ENCODE results near the gene TRIM15. TPM values are rescaled to one million over a fixed set of nuclear protein-coding genes. Genes with fewer than 3 reads are reported as not detected.
A peak's percentile ranks its signal among the peaks of the same experiment; 100 is the strongest.

Gene TRIM15
- total RNA-seq, 1 donor: not detected

DNA sequence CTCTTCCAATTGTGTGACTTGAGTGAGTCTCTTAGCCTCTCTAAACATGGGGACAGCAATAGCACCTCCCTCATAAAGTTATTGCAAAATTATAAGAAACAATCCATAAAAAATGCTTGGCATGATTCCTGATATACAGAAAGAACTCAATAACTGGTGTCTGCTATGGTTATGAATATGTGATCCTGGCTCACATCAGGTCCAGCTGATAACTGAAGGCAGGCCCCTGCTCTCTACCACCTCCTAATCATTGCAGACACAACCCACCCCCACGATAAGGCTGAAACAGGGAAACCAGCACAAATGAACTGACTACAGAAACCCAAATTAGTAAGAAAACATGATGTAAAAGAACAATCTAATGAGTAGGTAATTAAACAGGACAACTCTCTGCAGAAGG lies 5.4 kb downstream of the TRIM15 start:
- no peaks in the 10 kb centered on the region for H3K9me3 ChIP-seq (ENCODE audit: low read depth, low read length)
- TF ChIP-seq, protein P1, sequence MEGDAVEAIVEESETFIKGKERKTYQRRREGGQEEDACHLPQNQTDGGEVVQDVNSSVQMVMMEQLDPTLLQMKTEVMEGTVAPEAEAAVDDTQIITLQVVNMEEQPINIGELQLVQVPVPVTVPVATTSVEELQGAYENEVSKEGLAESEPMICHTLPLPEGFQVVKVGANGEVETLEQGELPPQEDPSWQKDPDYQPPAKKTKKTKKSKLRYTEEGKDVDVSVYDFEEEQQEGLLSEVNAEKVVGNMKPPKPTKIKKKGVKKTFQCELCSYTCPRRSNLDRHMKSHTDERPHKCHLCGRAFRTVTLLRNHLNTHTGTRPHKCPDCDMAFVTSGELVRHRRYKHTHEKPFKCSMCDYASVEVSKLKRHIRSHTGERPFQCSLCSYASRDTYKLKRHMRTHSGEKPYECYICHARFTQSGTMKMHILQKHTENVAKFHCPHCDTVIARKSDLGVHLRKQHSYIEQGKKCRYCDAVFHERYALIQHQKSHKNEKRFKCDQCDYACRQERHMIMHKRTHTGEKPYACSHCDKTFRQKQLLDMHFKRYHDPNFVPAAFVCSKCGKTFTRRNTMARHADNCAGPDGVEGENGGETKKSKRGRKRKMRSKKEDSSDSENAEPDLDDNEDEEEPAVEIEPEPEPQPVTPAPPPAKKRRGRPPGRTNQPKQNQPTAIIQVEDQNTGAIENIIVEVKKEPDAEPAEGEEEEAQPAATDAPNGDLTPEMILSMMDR (IDR thresholded peaks at IDR 0.05; ENCODE audit: extremely low read depth, low read depth, low read length): no peak
- H3K27me3 ChIP-seq (ENCODE audit: insufficient read depth, low read length): peaks cover 74% of the 10 kb centered on the region

DNA sequence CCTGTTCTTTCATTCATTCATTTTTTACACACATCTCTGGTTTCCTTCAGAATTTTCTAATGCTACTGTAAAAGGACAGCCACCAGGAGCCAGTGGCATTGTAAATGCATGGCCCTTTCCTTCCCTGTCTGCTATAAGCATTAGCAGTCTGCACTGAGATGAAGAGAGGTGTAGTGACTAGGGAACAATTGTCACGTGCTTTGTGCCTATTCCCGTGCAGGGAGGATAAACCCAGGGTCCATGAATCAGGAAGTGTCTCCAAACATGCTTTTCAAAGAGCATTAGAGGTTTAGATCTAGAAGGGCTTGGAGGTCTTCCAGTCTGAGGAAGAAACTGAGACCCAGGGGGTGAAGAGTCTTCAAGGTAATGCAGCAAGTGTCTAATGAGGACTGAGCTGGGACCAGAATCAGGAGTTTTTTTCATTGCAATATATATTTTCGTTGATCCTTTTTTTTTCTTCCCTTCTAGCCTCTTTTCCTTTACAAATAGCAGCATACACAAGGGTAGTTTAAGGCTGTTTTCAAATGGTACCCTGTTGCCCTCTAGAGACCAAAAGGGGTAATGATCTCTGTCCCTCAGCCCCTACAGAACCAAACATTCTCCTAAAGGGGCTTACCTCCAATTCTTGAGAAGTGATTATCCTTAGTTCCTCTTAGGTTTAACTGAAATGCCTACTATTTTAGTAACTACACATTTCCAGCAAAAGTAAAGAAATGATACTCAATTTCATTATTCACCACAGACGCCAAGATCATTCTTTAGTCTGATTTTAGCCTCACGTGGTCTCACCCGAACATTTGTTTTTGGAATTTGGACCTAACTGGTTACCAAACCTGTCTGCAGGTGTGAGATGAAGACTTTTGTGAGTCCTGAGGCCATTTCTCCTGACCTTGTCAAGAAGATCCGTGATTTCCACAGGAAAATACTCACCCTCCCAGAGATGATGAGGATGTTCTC lies 6.6 kb downstream of the TRIM15 start:
- peak; percentile 87 for DNase-seq (ENCODE audit: insufficient read length, low spot score, missing footprints)
- H3K4me1 ChIP-seq (ENCODE audit: insufficient read depth, low read length): no peaks in the 10 kb centered on the region
- no peak overlapping the region for H3K27ac ChIP-seq (ENCODE audit: low read depth, low read length)
- H3K79me2 ChIP-seq (ENCODE audit: insufficient read depth, low read length): no peaks in the 10 kb centered on the region
- TF ChIP-seq, protein P1 (IDR thresholded peaks at IDR 0.05; ENCODE audit: extremely low read depth, low read depth, low read length): peak; percentile 91
- H3K4me3 ChIP-seq (ENCODE audit: insufficient read depth, low read length): no peak overlapping the region
- H4K20me1 ChIP-seq (ENCODE audit: insufficient read depth, low read length): no peaks in the 10 kb centered on the region
- no peak overlapping the region for H2AFZ ChIP-seq (ENCODE audit: low read length)
- H3K4me2 ChIP-seq (ENCODE audit: insufficient read depth, low read length): no peak overlapping the region
- H3K27me3 ChIP-seq (ENCODE audit: insufficient read depth, low read length): peaks cover 78% of the 10 kb centered on the region
- H3K9me3 ChIP-seq (ENCODE audit: low read depth, low read length): no peaks in the 10 kb centered on the region
- H3K36me3 ChIP-seq (ENCODE audit: insufficient read depth, low read length): no peaks in the 10 kb centered on the region

More for the DNA sequence above, 5.4 kb downstream of the TRIM15 start:
- H3K4me2 ChIP-seq (ENCODE audit: insufficient read depth, low read length): no peak overlapping the region
- no peak overlapping the region for H3K4me3 ChIP-seq (ENCODE audit: insufficient read depth, low read length)
- H3K4me1 ChIP-seq (ENCODE audit: insufficient read depth, low read length): no peaks in the 10 kb centered on the region
- H2AFZ ChIP-seq (ENCODE audit: low read length): no peak overlapping the region
- no peaks in the 10 kb centered on the region for H4K20me1 ChIP-seq (ENCODE audit: insufficient read depth, low read length)
- H3K79me2 ChIP-seq (ENCODE audit: insufficient read depth, low read length): no peaks in the 10 kb centered on the region
- no peak for DNase-seq (ENCODE audit: insufficient read length, low spot score, missing footprints)
- H3K27ac ChIP-seq (ENCODE audit: low read depth, low read length): no peak overlapping the region
- H3K36me3 ChIP-seq (ENCODE audit: insufficient read depth, low read length): no peaks in the 10 kb centered on the region

DNA sequence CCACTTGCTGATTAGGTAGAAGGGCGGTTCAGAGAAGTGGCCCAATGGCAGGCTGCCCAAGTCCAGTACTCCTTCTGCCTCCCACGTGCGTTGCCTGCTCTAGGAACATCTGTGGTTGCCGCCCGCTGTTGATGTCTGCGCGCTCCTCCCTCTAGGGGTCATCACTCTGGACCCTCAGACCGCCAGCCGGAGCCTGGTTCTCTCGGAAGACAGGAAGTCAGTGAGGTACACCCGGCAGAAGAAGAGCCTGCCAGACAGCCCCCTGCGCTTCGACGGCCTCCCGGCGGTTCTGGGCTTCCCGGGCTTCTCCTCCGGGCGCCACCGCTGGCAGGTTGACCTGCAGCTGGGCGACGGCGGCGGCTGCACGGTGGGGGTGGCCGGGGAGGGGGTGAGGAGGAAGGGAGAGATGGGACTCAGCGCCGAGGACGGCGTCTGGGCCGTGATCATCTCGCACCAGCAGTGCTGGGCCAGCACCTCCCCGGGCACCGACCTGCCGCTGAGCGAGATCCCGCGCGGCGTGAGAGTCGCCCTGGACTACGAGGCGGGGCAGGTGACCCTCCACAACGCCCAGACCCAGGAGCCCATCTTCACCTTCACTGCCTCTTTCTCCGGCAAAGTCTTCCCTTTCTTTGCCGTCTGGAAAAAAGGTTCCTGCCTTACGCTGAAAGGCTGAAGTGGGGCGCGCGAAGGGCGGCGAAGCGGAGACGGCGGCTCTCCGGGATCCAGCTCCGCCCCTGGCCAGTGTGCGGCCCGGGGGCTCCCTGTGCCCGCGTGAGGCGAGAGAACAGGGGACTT lies 8.5 kb downstream of the TRIM15 start:
- TF ChIP-seq, protein P1 (IDR thresholded peaks at IDR 0.05; ENCODE audit: extremely low read depth, low read depth, low read length): no peak
- Histone ChIP-seq H3K36me3 (ENCODE audit: insufficient read depth, low read length) (no peaks in the 10 kb centered on the region), H3K9me3 (ENCODE audit: low read depth, low read length) (no peaks in the 10 kb centered on the region), H2AFZ (ENCODE audit: low read length) (no peak overlapping the region), H4K20me1 (ENCODE audit: insufficient read depth, low read length) (no peaks in the 10 kb centered on the region), H3K27ac (ENCODE audit: low read depth, low read length) (no peak overlapping the region), H3K27me3 (ENCODE audit: insufficient read depth, low read length) (peaks cover 89% of the 10 kb centered on the region), H3K79me2 (ENCODE audit: insufficient read depth, low read length) (no peaks in the 10 kb centered on the region), H3K4me3 (ENCODE audit: insufficient read depth, low read length) (no peak overlapping the region), H3K4me1 (ENCODE audit: insufficient read depth, low read length) (no peaks in the 10 kb centered on the region), H3K4me2 (ENCODE audit: insufficient read depth, low read length) (no peak overlapping the region)
- DNase-seq (ENCODE audit: insufficient read length, low spot score, missing footprints): no peak

DNA sequence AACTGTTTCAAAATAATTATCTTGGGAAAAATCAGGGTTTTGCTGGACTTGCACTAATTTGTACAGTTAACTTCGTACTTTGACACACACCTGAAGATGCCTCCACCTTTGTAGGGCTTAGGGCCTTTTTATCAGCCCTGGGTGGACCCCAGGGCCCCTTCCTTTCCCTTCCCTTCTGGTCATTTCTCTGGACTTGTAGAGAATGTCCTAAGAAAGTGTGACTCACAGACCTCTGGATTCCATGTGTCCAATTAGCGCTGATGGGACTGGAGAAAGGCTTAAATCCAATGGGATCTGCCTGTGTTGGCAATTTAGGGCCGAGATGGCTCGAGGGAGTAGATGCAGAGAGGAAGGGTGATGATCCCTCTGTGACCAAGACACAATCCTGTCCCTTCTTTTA lies 9.3 kb downstream of the TRIM15 start:
- no peak overlapping the region for H2AFZ ChIP-seq (ENCODE audit: low read length)
- no peaks in the 10 kb centered on the region for H3K79me2 ChIP-seq (ENCODE audit: insufficient read depth, low read length)
- no peaks in the 10 kb centered on the region for H3K4me1 ChIP-seq (ENCODE audit: insufficient read depth, low read length)
- H3K9me3 ChIP-seq (ENCODE audit: low read depth, low read length): no peaks in the 10 kb centered on the region
- TF ChIP-seq, protein P1 (IDR thresholded peaks at IDR 0.05; ENCODE audit: extremely low read depth, low read depth, low read length): no peak
- no peak for DNase-seq (ENCODE audit: insufficient read length, low spot score, missing footprints)
- H3K4me3 ChIP-seq (ENCODE audit: insufficient read depth, low read length): no peak overlapping the region
- H3K4me2 ChIP-seq (ENCODE audit: insufficient read depth, low read length): no peak overlapping the region
- H4K20me1 ChIP-seq (ENCODE audit: insufficient read depth, low read length): no peaks in the 10 kb centered on the region
- no peaks in the 10 kb centered on the region for H3K36me3 ChIP-seq (ENCODE audit: insufficient read depth, low read length)
- H3K27ac ChIP-seq (ENCODE audit: low read depth, low read length): no peak overlapping the region
- H3K27me3 ChIP-seq (ENCODE audit: insufficient read depth, low read length): peaks cover 88% of the 10 kb centered on the region

All from osteoblast (primary cell).